ENCODE results near the gene KCNJ5.

KCNJ5 gene

GRCh38 chr11:128890543-128891368, at the start of gene KCNJ5:
Gene KCNJ5 (plus strand): TSS chr11:128891356. CDS start chr11:128911274, 19,918 bp downstream.
- TF ChIP-seq PPARA (CRISPR knock-in tag; IDR thresholded peaks at IDR 0.05; ENCODE audit: borderline replicate concordance) (no peak), PATZ1 (CRISPR knock-in tag; IDR thresholded peaks at IDR 0.05; ENCODE audit: borderline replicate concordance) (no peak)
- peak; percentile 84 for ATAC-seq

- TF ChIP-seq PPARA (CRISPR knock-in tag; IDR thresholded peaks at IDR 0.05; ENCODE audit: borderline replicate concordance) = no peak
- no peak for TF ChIP-seq TCF4 (CRISPR knock-in tag; IDR thresholded peaks at IDR 0.05; ENCODE audit: borderline replicate concordance)
- no peak for TF ChIP-seq TOX (CRISPR knock-in tag; IDR thresholded peaks at IDR 0.05; ENCODE audit: borderline replicate concordance)
- TF ChIP-seq CSRNP3 (CRISPR knock-in tag; IDR thresholded peaks at IDR 0.05) = no peak
- no peak for TF ChIP-seq ESRRG (CRISPR knock-in tag; IDR thresholded peaks at IDR 0.05)
- TF ChIP-seq ZFP3 (CRISPR knock-in tag; IDR thresholded peaks at IDR 0.05) = no peak
- no peak for TF ChIP-seq CSDC2 (CRISPR knock-in tag; IDR thresholded peaks at IDR 0.05)
- TF ChIP-seq RARB (CRISPR knock-in tag; IDR thresholded peaks at IDR 0.05) = no peak
- TF ChIP-seq TSHZ2 (CRISPR knock-in tag; IDR thresholded peaks at IDR 0.05) = no peak
- TF ChIP-seq CREB5 (CRISPR knock-in tag; IDR thresholded peaks at IDR 0.05; ENCODE audit: low read depth) = no peak
- TF ChIP-seq SNAI2 (CRISPR knock-in tag; IDR thresholded peaks at IDR 0.05) = no peak
- no peak for TF ChIP-seq ZNF8 (CRISPR knock-in tag; IDR thresholded peaks at IDR 0.05)
- TF ChIP-seq OSR1 (CRISPR knock-in tag; IDR thresholded peaks at IDR 0.05) = no peak
- TF ChIP-seq PATZ1 (CRISPR knock-in tag; IDR thresholded peaks at IDR 0.05; ENCODE audit: borderline replicate concordance) = no peak
- TF ChIP-seq ARNTL (CRISPR knock-in tag; IDR thresholded peaks at IDR 0.05; ENCODE audit: borderline replicate concordance, low read depth) = no peak
- no peak for TF ChIP-seq BACH2 (CRISPR knock-in tag; IDR thresholded peaks at IDR 0.05; ENCODE audit: borderline replicate concordance)
- TF ChIP-seq GLIS3 (CRISPR knock-in tag; IDR thresholded peaks at IDR 0.05) = no peak
- TF ChIP-seq ZC3H10 (CRISPR knock-in tag; IDR thresholded peaks at IDR 0.05) = no peak
- ATAC-seq = no peak
Observed at GRCh38 chr11:128841461-128842072, 49.6 kb upstream of the KCNJ5 start.

GRCh38 chr11:128843198-128843785, 47.9 kb upstream of the KCNJ5 start:
- ATAC-seq = no peak
- no peak for TF ChIP-seq ZFP3 (CRISPR knock-in tag; IDR thresholded peaks at IDR 0.05)
